CD4-positive, CD25-positive, alpha-beta regulatory T cell (primary cell): Measurements from ENCODE around the gene MASP1. TPM values are rescaled to one million over a fixed set of nuclear protein-coding genes. Genes with fewer than 3 reads are reported as not detected.

Source experiments
- ATAC-seq, 2 donors: fragments of 150-1000 bp; cut with Tn5 transposase; one replicate each; pipeline ENCODE4 v1.10.0; 2021; ENCODE audit warnings: low read depth in 2 of 2, moderate number of reproducible peaks in 2 of 2, moderate library complexity in 1 of 2
- DNase-seq, 3 donors: peaks; one replicate each; pipeline versions ENCODE4 v3.0.0 to v3.0.0-alpha.2; 2012 to 2022; ENCODE audit warnings: mixed read lengths in 1 of 3
- H3K27ac ChIP-seq: one replicate; pipeline ENCODE4 v1.7.0; 2013; ENCODE audit warnings: mild to moderate bottlenecking, low read length; ENCODE audit not compliant: insufficient read depth, poor library complexity, severe bottlenecking
- H3K27me3 ChIP-seq: one replicate; pipeline ENCODE4 v1.7.0; 2013; ENCODE audit warnings: low read length; ENCODE audit not compliant: control insufficient read depth, insufficient read depth
- H3K36me3 ChIP-seq: one replicate; pipeline ENCODE4 v1.7.0; 2013; ENCODE audit warnings: mild to moderate bottlenecking, low read length, moderate library complexity; ENCODE audit not compliant: control insufficient read depth, insufficient read depth
- H3K4me1 ChIP-seq: 2 replicates; pipeline ENCODE4 v1.7.0; 2013; ENCODE audit warnings: mild to moderate bottlenecking, low read length; ENCODE audit not compliant: insufficient read depth, control insufficient read depth, poor library complexity, severe bottlenecking
- H3K4me3 ChIP-seq: one replicate; pipeline ENCODE4 v1.7.0; 2013; ENCODE audit warnings: low read depth, mild to moderate bottlenecking, low read length, moderate library complexity
- H3K9me3 ChIP-seq, 2 experiments: 1 replicate in 1 of 2; 2 replicates in 1 of 2; pipeline ENCODE4 v1.7.0; 2013; ENCODE audit warnings: low read length in 2 of 2, mild to moderate bottlenecking in 1 of 2, moderate library complexity in 1 of 2; ENCODE audit not compliant: control insufficient read depth in 2 of 2
- H3K27ac Mint-ChIP-seq, 3 donors: one replicate each; pipeline ENCODE4 v1.8.0; 2020 to 2022; ENCODE audit warnings: mild to moderate bottlenecking in 3 of 3, mixed read lengths in 3 of 3, moderate library complexity in 2 of 3
- H3K27me3 Mint-ChIP-seq: one replicate; pipeline ENCODE4 v1.8.0; 2022; ENCODE audit warnings: mild to moderate bottlenecking, mixed read lengths
- H3K36me3 Mint-ChIP-seq: one replicate; pipeline ENCODE4 v1.8.0; 2020; ENCODE audit warnings: mixed read lengths
- H3K4me1 Mint-ChIP-seq, 4 donors: one replicate each; pipeline ENCODE4 v1.8.0; 2020 to 2022; ENCODE audit warnings: mixed read lengths in 4 of 4, mild to moderate bottlenecking in 1 of 4
- H3K4me3 Mint-ChIP-seq, 4 donors: one replicate each; pipeline ENCODE4 v1.8.0; 2020 to 2022; ENCODE audit warnings: mild to moderate bottlenecking in 4 of 4, mixed read lengths in 4 of 4, moderate library complexity in 3 of 4
- H3K9me3 Mint-ChIP-seq, 7 donors: one replicate each; pipeline ENCODE4 v1.8.0; 2020 to 2022; ENCODE audit warnings: mixed read lengths in 7 of 7, mild to moderate bottlenecking in 3 of 7, moderate library complexity in 2 of 7
- polyA plus RNA-seq, 4 donors: library from polyadenylated mRNA; unstranded; fragments of 300-500 nt; fragmentation: Illumina TruSeq; gene quantifications; one replicate each; pipeline ENCODE4 v1.2.3, GENCODE V29; 2021
- total RNA-seq: library from RNA; stranded (reverse); gene quantifications from one replicate; pipeline ENCODE4 v1.2.3, GENCODE V29; 2022

MASP1 gene
- total and polyA plus RNA-seq, 5 donors from 2014 or later = not detected

DNA sequence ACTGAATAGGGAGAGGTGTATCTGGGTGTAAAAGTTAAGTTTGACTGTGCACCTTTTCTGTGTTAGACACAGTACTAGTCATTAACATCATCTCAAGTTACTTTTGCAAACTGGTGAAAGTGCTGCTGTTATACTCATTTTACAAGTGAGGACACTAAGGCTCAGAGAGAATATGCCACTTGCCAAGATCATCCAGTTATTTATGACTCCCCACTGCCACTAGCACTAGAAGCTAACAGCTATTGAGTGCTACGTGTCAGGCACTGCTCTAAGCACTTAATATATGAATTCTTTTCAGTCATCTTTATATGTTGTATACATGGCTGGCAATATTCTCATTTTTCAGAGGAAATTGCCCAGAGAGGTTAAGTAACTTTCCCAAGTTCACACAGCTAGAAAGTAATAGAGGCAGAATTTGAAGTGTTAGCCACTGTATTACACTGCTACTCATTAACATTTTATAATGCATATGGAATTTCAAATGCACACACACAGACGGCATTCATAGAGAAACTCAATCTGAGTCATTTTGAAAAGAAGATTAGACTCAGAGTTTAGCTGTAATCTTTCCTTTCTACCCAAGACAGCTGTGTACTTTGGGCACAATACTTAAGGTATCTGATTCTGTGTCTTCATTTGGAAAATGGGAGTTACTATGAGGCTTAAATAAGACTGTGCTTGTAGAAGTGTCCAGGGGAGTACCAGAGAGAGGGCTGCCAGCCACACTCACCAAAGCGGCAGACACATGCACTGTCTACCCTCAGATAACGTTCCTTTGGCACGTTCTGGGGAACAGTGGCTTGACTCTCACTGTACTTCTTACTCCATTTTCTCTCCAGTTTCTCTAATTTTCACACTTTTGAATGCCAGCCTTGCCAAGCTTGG, 1.3 kb upstream of the MASP1 start:
- H3K36me3 ChIP-seq = no peaks in the 10 kb centered on the region
- no peak for DNase-seq
- no peak overlapping the region for H3K27ac ChIP-seq
- ATAC-seq = no peak
- H3K4me1 ChIP-seq = no peaks in the 10 kb centered on the region
- no peak overlapping the region for H3K4me3 Mint-ChIP-seq
- peaks cover 7% of the 10 kb centered on the region for H3K27me3 ChIP-seq
- H3K4me3 ChIP-seq = no peak overlapping the region
- H3K4me1 Mint-ChIP-seq = no peaks in the 10 kb centered on the region
- H3K9me3 ChIP-seq = no peaks in the 10 kb centered on the region
- peaks cover 25% of the 10 kb centered on the region for H3K27me3 Mint-ChIP-seq
- no peak overlapping the region for H3K27ac Mint-ChIP-seq
- H3K36me3 Mint-ChIP-seq = no peaks in the 10 kb centered on the region
- H3K9me3 Mint-ChIP-seq = peaks cover 0 to 3% (median 0%) of the 10 kb centered on the region in 7 donors

GRCh38 chr3:187292181-187292580, 644 bp upstream of the MASP1 start:
- Mint-ChIP-seq H3K27ac (no peak overlapping the region), H3K27me3 (peaks cover 28% of the 10 kb centered on the region), H3K36me3 (no peaks in the 10 kb centered on the region)

DNA sequence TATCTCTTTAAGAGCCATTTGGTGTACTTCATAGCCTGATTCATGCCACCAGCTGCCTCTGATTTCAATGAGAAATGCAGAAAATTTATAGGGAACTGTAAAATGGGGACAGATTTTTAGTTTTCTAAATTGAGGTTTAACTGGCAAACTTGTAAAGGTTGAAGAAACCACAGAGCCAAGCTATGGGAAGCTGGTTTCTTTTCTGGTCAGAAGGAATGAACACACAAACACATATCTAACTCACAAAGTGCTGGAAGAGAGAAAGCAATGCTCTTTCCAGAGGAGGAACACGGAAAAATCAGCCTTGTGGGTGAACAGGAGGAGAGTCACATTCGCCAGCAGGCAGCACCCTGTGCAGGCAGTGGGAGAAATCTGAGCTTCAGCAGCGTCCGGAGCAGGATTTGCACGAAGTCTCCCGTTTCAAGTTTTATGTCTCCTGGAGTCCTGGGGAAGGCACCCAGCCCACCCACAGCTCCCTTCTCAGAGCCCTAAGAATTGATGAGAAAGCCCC, 481 bp downstream of the MASP1 start:
- Mint-ChIP-seq H3K27me3 (peaks cover 31% of the 10 kb centered on the region), H3K36me3 (no peaks in the 10 kb centered on the region)

More at GRCh38 chr3:187292181-187292580, 644 bp upstream of the MASP1 start:
- no peaks in the 10 kb centered on the region for H3K4me1 ChIP-seq
- no peaks in the 10 kb centered on the region for H3K4me1 Mint-ChIP-seq
- no peaks in the 10 kb centered on the region for H3K9me3 ChIP-seq
- ATAC-seq (no peak), DNase-seq (no peak)
- peaks cover 7% of the 10 kb centered on the region for H3K27me3 ChIP-seq
- peaks cover 0 to 3% (median 0%) of the 10 kb centered on the region in 7 donors for H3K9me3 Mint-ChIP-seq
- no peaks in the 10 kb centered on the region for H3K36me3 ChIP-seq
- no peak overlapping the region for H3K27ac ChIP-seq
- H3K4me3 Mint-ChIP-seq = no peak overlapping the region
- H3K4me3 ChIP-seq = no peak overlapping the region

DNA sequence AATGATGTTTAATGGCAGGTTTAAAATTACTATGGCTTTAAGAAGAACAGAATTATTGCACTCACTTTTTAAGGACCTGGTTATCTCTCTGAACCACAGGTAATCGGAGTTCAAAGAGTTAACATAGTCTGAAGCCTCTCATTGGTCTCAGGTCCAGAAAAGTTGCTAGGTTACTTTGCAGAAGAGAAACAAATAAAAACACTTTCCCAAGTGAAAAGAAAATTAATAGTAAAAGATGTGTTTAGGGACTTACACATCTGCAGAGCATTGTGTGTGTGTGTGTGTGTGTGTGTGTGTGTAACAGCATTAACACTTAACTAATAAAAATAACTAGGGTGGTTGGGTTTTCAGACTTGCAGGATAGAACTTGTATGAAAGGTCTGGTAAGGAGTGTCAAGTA, 1.0 kb downstream of the MASP1 start:
- H3K4me3 ChIP-seq = no peak overlapping the region
- Mint-ChIP-seq H3K27me3 (peaks cover 33% of the 10 kb centered on the region), H3K4me1 (no peaks in the 10 kb centered on the region), H3K4me3 (no peak overlapping the region), H3K9me3 (peaks cover 0 to 2% (median 0%) of the 10 kb centered on the region in 7 donors), H3K27ac (no peak overlapping the region), H3K36me3 (no peaks in the 10 kb centered on the region)
- H3K36me3 ChIP-seq = no peaks in the 10 kb centered on the region
- H3K9me3 ChIP-seq = no peaks in the 10 kb centered on the region
- no peaks in the 10 kb centered on the region for H3K4me1 ChIP-seq
- H3K27ac ChIP-seq = no peak overlapping the region
- no peak for ATAC-seq
- peaks cover 9% of the 10 kb centered on the region for H3K27me3 ChIP-seq
- no peak for DNase-seq

More for the DNA sequence above, 481 bp downstream of the MASP1 start:
- Histone ChIP-seq H3K27me3 (peaks cover 9% of the 10 kb centered on the region), H3K4me3 (no peak overlapping the region), H3K9me3 (no peaks in the 10 kb centered on the region), H3K27ac (no peak overlapping the region), H3K36me3 (no peaks in the 10 kb centered on the region), H3K4me1 (no peaks in the 10 kb centered on the region)
- no peaks in the 10 kb centered on the region for H3K4me1 Mint-ChIP-seq
- H3K9me3 Mint-ChIP-seq = peaks cover 0 to 3% (median 0%) of the 10 kb centered on the region in 7 donors
- no peak overlapping the region for H3K4me3 Mint-ChIP-seq
- DNase-seq (no peak), ATAC-seq (no peak)
- H3K27ac Mint-ChIP-seq = no peak overlapping the region

DNA sequence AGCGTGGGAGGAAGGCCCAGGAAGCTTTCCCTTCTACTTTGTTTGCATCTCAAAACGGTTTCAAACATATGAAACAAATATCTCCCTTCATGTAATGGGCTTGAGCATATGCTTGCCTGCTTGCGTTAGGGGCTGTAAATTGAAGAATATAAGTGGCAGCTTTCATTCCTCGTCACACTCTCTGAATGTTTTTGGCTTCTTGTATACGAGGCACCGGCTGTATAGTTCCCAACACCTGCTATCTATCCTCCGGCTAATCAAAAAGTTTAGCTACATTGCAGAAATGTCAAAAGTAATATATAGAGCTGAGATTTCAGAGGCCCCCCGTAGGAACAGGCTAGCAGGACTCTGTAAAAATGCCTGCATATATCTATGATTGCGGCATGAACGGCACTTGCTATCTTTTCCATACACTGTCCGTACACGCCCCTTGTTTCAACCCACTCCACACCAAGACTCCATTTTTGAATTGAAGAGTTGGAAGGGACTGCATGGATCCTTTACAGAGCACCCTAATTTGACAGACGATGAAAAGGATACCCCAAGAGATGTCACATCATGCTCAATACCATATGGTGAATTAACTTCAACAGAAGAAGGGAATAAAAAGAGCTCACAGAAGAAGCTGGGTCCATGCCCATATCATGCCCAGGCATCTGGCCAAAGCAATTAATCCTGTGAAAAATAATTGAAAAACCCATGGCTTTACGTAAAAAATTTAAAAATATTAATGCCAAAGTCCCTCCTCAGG, 2.5 kb downstream of the MASP1 start:
- H3K36me3 ChIP-seq = no peaks in the 10 kb centered on the region
- H3K4me3 ChIP-seq = no peak overlapping the region
- peaks cover 9% of the 10 kb centered on the region for H3K27me3 ChIP-seq
- Mint-ChIP-seq H3K27me3 (peaks cover 37% of the 10 kb centered on the region), H3K4me3 (no peak overlapping the region), H3K4me1 (no peaks in the 10 kb centered on the region), H3K27ac (no peak overlapping the region), H3K9me3 (peaks cover 0 to 2% (median 0%) of the 10 kb centered on the region in 7 donors), H3K36me3 (no peaks in the 10 kb centered on the region)
- DNase-seq (no peak), ATAC-seq (no peak)
- no peaks in the 10 kb centered on the region for H3K9me3 ChIP-seq
- H3K4me1 ChIP-seq = no peaks in the 10 kb centered on the region
- no peak overlapping the region for H3K27ac ChIP-seq

GRCh38 chr3:187288131-187288854, 3.2 kb downstream of the MASP1 start:
- Histone ChIP-seq H3K27ac (no peak overlapping the region), H3K4me1 (no peaks in the 10 kb centered on the region), H3K36me3 (no peaks in the 10 kb centered on the region), H3K9me3 (no peaks in the 10 kb centered on the region), H3K4me3 (no peak overlapping the region), H3K27me3 (peaks cover 9% of the 10 kb centered on the region)
- no peak overlapping the region for H3K27ac Mint-ChIP-seq
- no peaks in the 10 kb centered on the region for H3K36me3 Mint-ChIP-seq
- peaks cover 35% of the 10 kb centered on the region for H3K27me3 Mint-ChIP-seq
- H3K4me3 Mint-ChIP-seq = no peak overlapping the region
- no peaks in the 10 kb centered on the region for H3K4me1 Mint-ChIP-seq
- peaks cover 0 to 2% (median 0%) of the 10 kb centered on the region in 7 donors for H3K9me3 Mint-ChIP-seq
- no peak for DNase-seq
- no peak for ATAC-seq

- no peak for DNase-seq
- Mint-ChIP-seq H3K4me3 (no peak overlapping the region), H3K9me3 (peaks cover 0 to 2% (median 0%) of the 10 kb centered on the region in 7 donors), H3K27me3 (peaks cover 34% of the 10 kb centered on the region), H3K27ac (no peak overlapping the region), H3K4me1 (no peaks in the 10 kb centered on the region), H3K36me3 (no peaks in the 10 kb centered on the region)
- no peaks in the 10 kb centered on the region for H3K9me3 ChIP-seq
- no peaks in the 10 kb centered on the region for H3K4me1 ChIP-seq
- no peak overlapping the region for H3K27ac ChIP-seq
- no peak for ATAC-seq
- H3K27me3 ChIP-seq = peaks cover 9% of the 10 kb centered on the region
- no peaks in the 10 kb centered on the region for H3K36me3 ChIP-seq
- no peak overlapping the region for H3K4me3 ChIP-seq
These were observed 4.3 kb downstream of the MASP1 start for GRCh38 chr3:187287256-187287655.
